Spleen (tissue), 7 donors: ENCODE measurements around the gene EIF4H.

Experiments used
- CTCF ChIP-seq, 11 experiments: fragments of 200-600 bp in 7 of 11; fragments of 450-650 bp in 4 of 11; sonication (generic) in 4 of 11; IDR thresholded peaks in 8 of 11; conservative IDR thresholded peaks in 3 of 11; 1 replicate in 7 of 11; 2 replicates in 4 of 11; pipeline versions ENCODE4 v1.4.0 to v1.8.0; 2016 to 2021; ENCODE audit warnings: antibody characterized with exemption in 11 of 11, inconsistent platforms in 4 of 11, mild to moderate bottlenecking in 1 of 11
- POLR2A ChIP-seq, 3 donors: fragments of 450-650 bp; IDR thresholded peaks; one replicate each; pipeline ENCODE4 v1.5.1; 2017; ENCODE audit warnings: antibody characterized with exemption in 3 of 3, mild to moderate bottlenecking in 1 of 3
- POLR2AphosphoS5 ChIP-seq, 3 donors: sonication (generic); formaldehyde crosslinking; IDR thresholded peaks; one replicate each; pipeline ENCODE4 v1.5.1; 2017; ENCODE audit warnings: antibody characterized with exemption in 3 of 3
- donor health status: DM: no; HTN: no; CAD: no; lungs with moderate emphysema.
- donor health status: DM: no; HTN: no; CAD: no.
- donor health status: DM: no; HTN: no; CAD: no.

GRCh38 chr7:74220229-74220628 is 46.1 kb downstream of the EIF4H start:
- TF ChIP-seq POLR2AphosphoS5 (IDR thresholded peaks at IDR 0.05) (peak in 2 of 3 donors; percentile 18 to 64), POLR2A (IDR thresholded peaks at IDR 0.05) (no peak), CTCF (IDR thresholded peaks at IDR 0.05 in 8 of 11, conservative IDR thresholded peaks at IDR 0.05 in 3 of 11) (no peak)
